Mucosa of stomach (tissue), 1 donor: Measurements from ENCODE around the gene ATP1A4.
"Not testable (repeated sequence)": the region's sequence is repeated elsewhere in the genome, so short reads cannot be mapped to it uniquely, and the experiment has no call there.

ENCODE experiments used
- H3K27me3 ChIP-seq: one replicate; pipeline ENCODE4 v1.7.0; 2013; ENCODE audit warnings: mild to moderate bottlenecking, low read length; ENCODE audit not compliant: control insufficient read depth, insufficient read depth
- H3K36me3 ChIP-seq: one replicate; pipeline ENCODE4 v1.7.0; 2013; ENCODE audit warnings: low read length; ENCODE audit not compliant: control insufficient read depth, insufficient read depth
- H3K4me1 ChIP-seq: one replicate; pipeline ENCODE4 v1.7.0; 2013; ENCODE audit warnings: mild to moderate bottlenecking, low read length; ENCODE audit not compliant: control insufficient read depth, insufficient read depth
- H3K4me3 ChIP-seq: one replicate; pipeline ENCODE4 v1.7.0; 2013; ENCODE audit warnings: low read length
- H3K9ac ChIP-seq: one replicate; pipeline ENCODE4 v1.7.0; 2013; ENCODE audit warnings: mild to moderate bottlenecking, low read length, moderate library complexity
- H3K9me3 ChIP-seq: one replicate; pipeline ENCODE4 v1.7.0; 2013; ENCODE audit warnings: mild to moderate bottlenecking, low read length, moderate library complexity; ENCODE audit not compliant: control insufficient read depth
- donor health status: Pancreatic carcinoma.

Gene ATP1A4

DNA sequence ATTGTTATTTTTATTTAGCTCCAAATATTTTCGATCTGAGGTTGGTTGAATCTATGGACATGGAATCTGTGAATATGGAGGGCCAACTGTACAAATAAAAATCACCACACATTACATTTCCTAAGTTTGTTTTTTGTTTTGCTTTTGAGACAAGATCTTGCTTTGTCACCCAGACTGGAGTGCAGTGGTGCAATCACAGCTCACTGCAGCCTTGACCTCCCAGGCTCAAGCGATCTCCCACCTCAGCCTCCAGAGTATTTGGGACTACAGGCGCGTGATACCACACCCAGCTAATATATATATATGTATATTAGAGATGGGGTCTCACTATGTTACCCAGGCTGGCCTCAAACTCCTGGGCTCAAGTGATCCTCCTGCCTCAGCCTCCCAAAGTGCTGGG lies 25.1 kb upstream of the ATP1A4 start:
- not testable (repeated sequence) for H3K9me3 ChIP-seq, H3K36me3 ChIP-seq, H3K4me1 ChIP-seq, H3K9ac ChIP-seq, H3K4me3 ChIP-seq, H3K27me3 ChIP-seq

DNA sequence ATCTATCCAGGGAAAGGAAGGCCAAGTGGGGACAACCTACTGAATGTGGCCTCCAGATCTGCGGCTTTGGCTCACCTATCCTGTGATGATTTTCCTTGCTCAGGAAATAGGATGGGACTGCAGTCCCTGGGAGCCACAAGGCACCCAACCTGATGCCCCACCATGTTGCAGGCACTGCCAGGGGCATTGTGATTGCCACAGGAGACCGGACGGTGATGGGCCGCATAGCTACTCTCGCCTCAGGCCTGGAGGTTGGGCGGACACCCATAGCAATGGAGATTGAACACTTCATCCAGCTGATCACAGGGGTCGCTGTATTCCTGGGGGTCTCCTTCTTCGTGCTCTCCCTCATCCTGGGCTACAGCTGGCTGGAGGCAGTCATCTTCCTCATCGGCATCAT lies 24.0 kb upstream of the ATP1A4 start:
- Histone ChIP-seq H3K9ac (no peak overlapping the region), H3K4me1 (no peaks in the 10 kb centered on the region), H3K9me3 (no peaks in the 10 kb centered on the region), H3K27me3 (peaks cover 8% of the 10 kb centered on the region), H3K4me3 (no peak overlapping the region), H3K36me3 (no peaks in the 10 kb centered on the region)

DNA sequence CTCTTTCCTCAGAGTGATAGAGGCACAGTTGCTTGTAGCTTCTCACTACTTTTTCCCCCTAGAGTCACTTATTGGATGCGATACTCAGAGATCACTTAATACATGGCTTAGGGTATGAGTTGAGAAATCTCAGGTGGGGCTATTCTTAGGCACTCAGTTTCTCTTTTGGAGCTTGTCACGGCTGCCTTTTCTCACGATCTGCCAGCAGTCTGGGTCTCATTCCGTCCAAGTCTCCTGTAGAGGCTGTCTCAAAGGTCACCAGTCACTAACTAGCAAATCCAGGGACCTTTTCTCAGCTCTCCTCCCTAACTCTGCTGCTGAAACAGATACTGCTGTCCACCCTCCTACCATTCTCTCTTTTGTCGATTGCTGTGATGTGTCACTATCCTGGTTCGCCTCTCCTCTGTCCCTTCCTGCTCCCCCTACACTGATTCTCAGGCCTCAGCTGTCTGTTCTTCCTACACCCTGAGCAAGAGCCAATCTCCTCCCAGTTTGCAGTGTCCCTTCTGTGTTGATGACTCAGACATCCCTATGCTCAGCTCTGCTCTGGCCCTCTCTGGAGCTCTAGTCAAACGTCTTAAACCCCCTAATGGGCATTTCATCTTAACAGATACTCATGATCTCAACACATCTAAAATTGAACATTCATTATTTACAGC lies 23.4 kb upstream of the ATP1A4 start:
- Histone ChIP-seq H3K4me3 (no peak overlapping the region), H3K9ac (no peak overlapping the region)

DNA sequence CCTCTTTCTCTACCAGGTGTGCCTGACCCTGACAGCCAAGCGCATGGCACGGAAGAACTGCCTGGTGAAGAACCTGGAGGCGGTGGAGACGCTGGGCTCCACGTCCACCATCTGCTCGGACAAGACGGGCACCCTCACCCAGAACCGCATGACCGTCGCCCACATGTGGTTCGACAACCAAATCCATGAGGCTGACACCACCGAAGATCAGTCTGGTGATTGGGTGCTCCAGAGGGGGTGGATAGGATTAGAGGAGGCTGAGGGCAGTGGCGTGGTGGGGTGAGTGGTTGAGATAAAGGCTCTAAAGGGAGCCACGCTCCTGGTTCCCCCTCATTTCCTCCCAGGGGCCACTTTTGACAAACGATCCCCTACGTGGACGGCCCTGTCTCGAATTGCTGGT lies 22.8 kb upstream of the ATP1A4 start:
- no peak overlapping the region for H3K4me3 ChIP-seq

More for the DNA sequence above, 23.4 kb upstream of the ATP1A4 start:
- Histone ChIP-seq H3K9me3 (no peaks in the 10 kb centered on the region), H3K36me3 (no peaks in the 10 kb centered on the region), H3K4me1 (no peaks in the 10 kb centered on the region), H3K27me3 (peaks cover 8% of the 10 kb centered on the region)

DNA sequence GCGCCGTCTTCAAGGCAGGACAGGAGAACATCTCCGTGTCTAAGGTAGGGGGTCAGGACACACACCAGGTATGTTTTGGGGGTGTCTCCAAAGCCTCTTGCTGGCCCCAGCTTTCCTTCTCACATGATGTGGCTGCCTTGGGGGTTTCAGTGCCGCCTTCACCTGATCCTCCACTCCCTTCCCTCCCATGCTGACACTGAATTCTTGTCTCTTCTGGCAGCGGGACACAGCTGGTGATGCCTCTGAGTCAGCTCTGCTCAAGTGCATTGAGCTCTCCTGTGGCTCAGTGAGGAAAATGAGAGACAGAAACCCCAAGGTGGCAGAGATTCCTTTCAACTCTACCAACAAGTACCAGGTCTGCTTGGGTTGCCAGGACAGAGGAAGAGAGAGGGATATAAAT lies 22.4 kb upstream of the ATP1A4 start:
- no peaks in the 10 kb centered on the region for H3K36me3 ChIP-seq
- H3K4me3 ChIP-seq, result no peak overlapping the region
- no peak overlapping the region for H3K9ac ChIP-seq
- H3K27me3 ChIP-seq, result peaks cover 8% of the 10 kb centered on the region
- no peaks in the 10 kb centered on the region for H3K4me1 ChIP-seq
- no peaks in the 10 kb centered on the region for H3K9me3 ChIP-seq

More for the DNA sequence above, 22.8 kb upstream of the ATP1A4 start:
- Histone ChIP-seq H3K9ac (no peak overlapping the region), H3K4me1 (no peaks in the 10 kb centered on the region), H3K9me3 (no peaks in the 10 kb centered on the region), H3K36me3 (no peaks in the 10 kb centered on the region), H3K27me3 (peaks cover 8% of the 10 kb centered on the region)

DNA sequence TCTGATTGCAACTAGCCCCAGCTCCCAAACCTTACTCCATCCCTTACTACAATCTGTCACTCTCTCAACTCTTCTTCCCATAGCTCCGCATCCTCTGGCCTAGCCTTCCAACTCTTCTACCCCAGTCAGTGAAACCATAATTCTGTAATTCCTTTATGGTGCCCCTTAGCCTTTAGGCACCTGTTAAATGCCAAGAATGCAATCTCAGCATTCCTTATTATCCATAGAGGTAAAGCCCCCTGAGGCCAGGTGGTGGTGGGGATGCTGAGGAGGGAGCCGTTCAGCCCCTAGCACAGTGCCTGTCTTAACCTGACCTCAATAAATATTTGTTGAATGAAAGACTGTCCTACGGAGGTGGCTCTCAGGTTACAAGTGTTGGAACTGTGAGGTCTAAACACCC lies 21.8 kb upstream of the ATP1A4 start:
- no peaks in the 10 kb centered on the region for H3K4me1 ChIP-seq
- no peaks in the 10 kb centered on the region for H3K36me3 ChIP-seq
- H3K9me3 ChIP-seq, result no peaks in the 10 kb centered on the region
- H3K9ac ChIP-seq, result no peak overlapping the region
- H3K27me3 ChIP-seq, result peaks cover 8% of the 10 kb centered on the region
- no peak overlapping the region for H3K4me3 ChIP-seq

DNA sequence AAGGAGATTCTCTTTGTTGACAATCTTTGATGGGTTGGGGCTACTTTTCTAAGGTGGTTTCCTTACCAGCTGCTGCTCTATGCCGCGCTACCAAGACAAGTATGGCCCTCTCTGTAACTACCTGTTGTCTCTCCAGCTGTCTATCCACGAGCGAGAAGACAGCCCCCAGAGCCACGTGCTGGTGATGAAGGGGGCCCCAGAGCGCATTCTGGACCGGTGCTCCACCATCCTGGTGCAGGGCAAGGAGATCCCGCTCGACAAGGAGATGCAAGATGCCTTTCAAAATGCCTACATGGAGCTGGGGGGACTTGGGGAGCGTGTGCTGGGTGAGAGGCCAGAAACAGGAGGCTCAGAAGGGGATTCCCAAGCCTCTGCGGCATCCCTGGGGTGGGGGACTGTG lies 21.4 kb upstream of the ATP1A4 start:
- peaks cover 8% of the 10 kb centered on the region for H3K27me3 ChIP-seq
- no peaks in the 10 kb centered on the region for H3K36me3 ChIP-seq
- H3K9me3 ChIP-seq, result no peaks in the 10 kb centered on the region
- no peak overlapping the region for H3K4me3 ChIP-seq
- H3K4me1 ChIP-seq, result no peaks in the 10 kb centered on the region
- H3K9ac ChIP-seq, result no peak overlapping the region

DNA sequence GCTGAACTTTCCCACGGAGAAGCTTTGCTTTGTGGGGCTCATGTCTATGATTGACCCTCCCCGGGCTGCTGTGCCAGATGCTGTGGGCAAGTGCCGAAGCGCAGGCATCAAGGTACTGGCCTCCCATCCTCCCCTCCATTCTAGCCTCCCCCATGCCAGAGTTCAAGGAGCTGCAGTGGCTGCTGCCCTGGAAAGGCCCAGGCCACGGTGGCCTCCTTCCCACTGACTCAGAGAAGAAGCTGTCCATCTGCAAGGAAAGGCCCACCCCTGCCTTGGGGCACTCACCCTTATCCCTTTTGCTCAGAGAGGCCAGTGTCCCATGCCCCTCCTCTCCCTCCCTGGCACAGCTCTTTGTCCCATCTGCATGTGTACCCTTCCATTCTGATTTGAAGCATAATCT lies 20.9 kb upstream of the ATP1A4 start:
- Histone ChIP-seq H3K4me3 (no peak overlapping the region), H3K9ac (no peak overlapping the region), H3K9me3 (no peaks in the 10 kb centered on the region), H3K4me1 (no peaks in the 10 kb centered on the region), H3K36me3 (no peaks in the 10 kb centered on the region), H3K27me3 (peaks cover 8% of the 10 kb centered on the region)

DNA sequence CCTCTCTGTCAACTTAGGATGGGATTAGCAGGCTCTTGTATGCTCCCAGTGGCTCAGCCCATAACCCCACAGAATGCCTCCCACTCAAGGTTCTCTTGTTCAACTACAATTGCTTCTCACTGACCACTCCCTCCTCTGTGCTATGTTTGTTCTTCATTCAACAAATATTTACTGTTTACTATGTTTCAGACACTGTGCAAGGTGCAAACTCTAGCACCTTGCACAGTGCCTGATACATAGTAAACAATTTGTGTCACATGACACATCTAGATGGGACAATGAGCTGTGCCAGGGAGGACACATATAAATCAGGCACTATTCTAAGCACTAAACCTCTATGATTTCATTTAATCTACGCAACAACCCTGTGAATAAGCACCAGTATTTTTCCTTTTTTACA lies 20.5 kb upstream of the ATP1A4 start:
- H3K36me3 ChIP-seq, result no peaks in the 10 kb centered on the region
- H3K4me3 ChIP-seq, result no peak overlapping the region
- H3K27me3 ChIP-seq, result peaks cover 8% of the 10 kb centered on the region
- no peak overlapping the region for H3K9ac ChIP-seq
- H3K4me1 ChIP-seq, result no peaks in the 10 kb centered on the region
- no peaks in the 10 kb centered on the region for H3K9me3 ChIP-seq

DNA sequence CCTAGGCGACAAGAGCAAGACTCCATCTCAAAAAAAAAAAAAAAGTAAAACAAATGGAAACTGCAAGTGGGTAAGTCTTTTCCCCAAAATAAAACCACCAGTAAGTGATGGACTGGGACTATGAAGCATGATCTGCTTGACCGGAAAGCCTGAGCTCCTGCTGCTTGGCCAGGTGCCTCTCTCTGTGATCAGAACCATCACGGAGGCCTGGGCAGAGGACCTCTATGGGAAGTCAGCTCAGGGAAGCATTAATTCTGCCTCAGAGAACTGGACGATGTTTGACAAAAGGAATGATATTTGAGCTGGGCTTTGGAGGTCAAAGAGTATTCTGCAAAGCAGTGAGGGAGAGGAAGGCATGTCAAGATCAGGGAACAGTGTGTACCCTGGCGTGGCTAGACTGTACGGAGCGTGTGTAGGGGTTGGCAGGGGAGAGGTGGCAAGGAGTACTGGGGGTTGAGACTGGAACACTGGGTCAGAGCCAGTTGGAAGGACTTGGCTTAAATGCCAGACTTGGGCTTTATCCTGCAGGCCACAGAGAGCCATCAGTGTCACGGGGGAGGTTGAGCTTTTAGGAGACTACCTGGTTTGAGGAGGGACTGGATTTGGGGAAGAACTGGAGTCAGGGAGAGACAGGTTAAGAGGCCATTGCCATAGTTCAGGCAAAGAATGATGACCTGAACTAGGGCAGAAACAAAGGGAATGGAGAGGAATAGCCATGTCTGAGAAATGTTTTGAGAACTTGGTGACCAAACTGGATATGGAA lies 19.4 kb upstream of the ATP1A4 start:
- Histone ChIP-seq H3K9me3 (no peaks in the 10 kb centered on the region), H3K36me3 (no peaks in the 10 kb centered on the region), H3K4me3 (no peak overlapping the region), H3K27me3 (peaks cover 8% of the 10 kb centered on the region), H3K4me1 (no peaks in the 10 kb centered on the region), H3K9ac (no peak overlapping the region)

DNA sequence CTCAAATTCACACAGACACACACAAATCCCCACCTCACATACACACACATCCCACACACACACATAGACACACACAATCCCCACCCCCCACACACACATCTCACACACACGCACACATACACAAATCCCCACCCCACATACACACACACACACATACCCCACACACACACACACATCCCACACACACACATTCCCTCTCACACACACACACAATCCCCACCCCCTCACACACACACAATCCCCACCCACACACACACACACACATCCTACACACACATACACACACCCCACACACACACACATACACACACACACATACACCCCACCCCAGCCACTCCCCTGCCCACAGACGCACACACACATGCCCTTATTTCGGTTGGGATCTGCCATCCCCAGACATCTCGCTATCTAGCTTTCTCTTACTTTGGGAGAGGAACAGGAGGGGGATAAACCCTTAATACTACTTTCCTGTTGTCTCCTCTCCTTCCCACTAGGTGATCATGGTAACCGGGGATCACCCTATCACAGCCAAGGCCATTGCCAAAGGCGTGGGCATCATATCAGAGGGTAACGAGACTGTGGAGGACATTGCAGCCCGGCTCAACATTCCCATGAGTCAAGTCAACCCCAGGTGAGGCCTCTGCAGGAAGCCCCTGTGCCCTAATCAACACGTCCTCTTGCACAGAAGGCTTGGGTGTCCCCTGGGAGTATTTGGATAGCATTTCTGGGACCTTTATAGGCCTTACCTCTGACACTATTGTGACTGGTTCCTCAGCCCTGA lies 17.2 kb upstream of the ATP1A4 start:
- Histone ChIP-seq H3K27me3 (peaks cover 8% of the 10 kb centered on the region), H3K9ac (no peak overlapping the region), H3K36me3 (no peaks in the 10 kb centered on the region), H3K9me3 (no peaks in the 10 kb centered on the region), H3K4me1 (no peaks in the 10 kb centered on the region), H3K4me3 (no peak overlapping the region)
